Measurements from ENCODE around the gene NKPD1. TPM values are rescaled to one million over a fixed set of nuclear protein-coding genes. Genes with fewer than 3 reads are reported as not detected.

NKPD1 gene
- total RNA-seq, 5 donors from 2014 or later (not counting 1 experiment from before 2014, with no cell fraction given): 0.95 to 1.3 (median 1.2) TPM

DNA sequence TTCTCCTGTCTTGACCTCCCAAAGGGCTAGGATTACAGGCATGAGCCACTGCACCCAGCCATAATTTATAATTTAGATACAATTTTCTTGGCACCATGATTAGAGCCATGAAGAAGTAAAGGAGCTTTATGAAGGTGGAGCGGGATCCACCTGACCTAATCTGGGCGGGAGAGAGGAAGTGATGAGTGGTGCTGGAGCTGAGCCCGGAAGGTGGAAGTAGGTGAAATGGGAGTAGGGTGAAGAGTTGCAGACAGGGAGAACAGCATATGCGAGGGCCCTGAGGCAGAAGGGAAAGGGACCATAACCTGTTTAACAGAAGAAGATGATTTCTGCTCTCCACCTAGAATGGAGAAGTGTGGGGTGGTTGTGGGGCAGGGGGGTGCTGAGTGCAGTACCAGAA, 22.0 kb upstream of the NKPD1 start:
- Histone ChIP-seq H3K4me3 (ENCODE audit: control insufficient read depth in 1 of 2, extremely low read depth in 1 of 2, low read length in 1 of 2) (no peak overlapping the region), H3K4me1 (ENCODE audit: control insufficient read depth in 1 of 2, extremely low read depth in 1 of 2, insufficient read depth in 2 of 2, low read length in 2 of 2) (peaks cover 5 to 34% of the 10 kb centered on the region in 2 experiments), H3K27me3 (replicated peaks in 1 of 2; ENCODE audit: control insufficient read depth in 2 of 2, extremely low read depth in 1 of 2, insufficient read depth in 2 of 2, low read length in 1 of 2) (no peaks in the 10 kb centered on the region), H3K36me3 (ENCODE audit: control insufficient read depth in 2 of 2, extremely low read depth in 1 of 2, insufficient read depth in 1 of 2, low read length in 1 of 2) (peaks cover 5 to 19% of the 10 kb centered on the region in 2 donors), H3K27ac (ENCODE audit: low read length) (no peak overlapping the region), H3K9me3 (no peaks in the 10 kb centered on the region)
- 95% methylated on average over 4 of the region's 4 CpGs for WGBS (ENCODE audit: insufficient coverage)
- ChIA-PET CTCF (interaction anchor here (0.6 to 0.7 kb wide), 5 partner anchors 15 to 416 kb away, joined by 3 to 5 read pairs (median 4); no protein-coding TSS in a partner anchor), POLR2A (no interaction called here)
- ATAC-seq (replicated peaks in 1 of 4): no peak
- H3K9me3 Mint-ChIP-seq: no peaks in the 10 kb centered on the region
- no peak for DNase-seq
- no peaks in the 10 kb centered on the region for H3K27me3 Mint-ChIP-seq
- H3K4me3 Mint-ChIP-seq: no peak overlapping the region
- H3K27ac Mint-ChIP-seq: no peak overlapping the region
- peaks cover 36 to 45% (median 40%) of the 10 kb centered on the region in 3 donors for H3K4me1 Mint-ChIP-seq
- peaks cover 13% of the 10 kb centered on the region for H3K36me3 Mint-ChIP-seq

GRCh38 chr19:45180936-45181335, 20.2 kb upstream of the NKPD1 start:
- ATAC-seq (replicated peaks in 1 of 4): no peak
- H3K27me3 ChIP-seq (replicated peaks in 1 of 2; ENCODE audit: control insufficient read depth in 2 of 2, extremely low read depth in 1 of 2, insufficient read depth in 2 of 2, low read length in 1 of 2): no peaks in the 10 kb centered on the region
- ChIA-PET CTCF (interaction anchor here in 1 of 2 donors (0.6 kb wide), 1 partner anchor 285 kb away, joined by 3 read pairs; no protein-coding TSS in a partner anchor), POLR2A (interaction anchor here in 1 of 2 donors (1.1 kb wide), 1 partner anchor 142 kb away, joined by 3 read pairs; the partner anchor contains the start of gene CLASRP)
- no peak for DNase-seq
- WGBS (ENCODE audit: insufficient coverage): 80% methylated on average over 4 of the region's 7 CpGs
- H3K27ac Mint-ChIP-seq: peak overlapping the region; percentile 37 to 58
- H3K4me1 ChIP-seq (ENCODE audit: control insufficient read depth in 1 of 2, extremely low read depth in 1 of 2, insufficient read depth in 2 of 2, low read length in 2 of 2): peaks cover 5 to 41% of the 10 kb centered on the region in 2 experiments
- H3K9me3 Mint-ChIP-seq: no peaks in the 10 kb centered on the region
- H3K36me3 Mint-ChIP-seq: peaks cover 13% of the 10 kb centered on the region
- no peaks in the 10 kb centered on the region for H3K9me3 ChIP-seq
- no peak overlapping the region for H3K4me3 ChIP-seq (ENCODE audit: control insufficient read depth in 1 of 2, extremely low read depth in 1 of 2, low read length in 1 of 2)
- no peaks in the 10 kb centered on the region for H3K27me3 Mint-ChIP-seq
- peaks cover 35 to 46% (median 43%) of the 10 kb centered on the region in 3 donors for H3K4me1 Mint-ChIP-seq
- H3K4me3 Mint-ChIP-seq: peak overlapping the region; percentile 69 to 74 (median 70)
- H3K36me3 ChIP-seq (ENCODE audit: control insufficient read depth in 2 of 2, extremely low read depth in 1 of 2, insufficient read depth in 1 of 2, low read length in 1 of 2): peaks cover 5 to 19% of the 10 kb centered on the region in 2 donors
- H3K27ac ChIP-seq (ENCODE audit: low read length): no peak overlapping the region

GRCh38 chr19:45179892-45180370, 19.1 kb upstream of the NKPD1 start:
- Histone ChIP-seq H3K4me3 (ENCODE audit: control insufficient read depth in 1 of 2, extremely low read depth in 1 of 2, low read length in 1 of 2) (peak overlapping the region in 1 of 2 donors; percentile 44), H3K9me3 (no peaks in the 10 kb centered on the region), H3K36me3 (ENCODE audit: control insufficient read depth in 2 of 2, extremely low read depth in 1 of 2, insufficient read depth in 1 of 2, low read length in 1 of 2) (peaks cover 5 to 19% of the 10 kb centered on the region in 2 donors), H3K4me1 (ENCODE audit: control insufficient read depth in 1 of 2, extremely low read depth in 1 of 2, insufficient read depth in 2 of 2, low read length in 2 of 2) (peaks cover 5 to 41% of the 10 kb centered on the region in 2 experiments), H3K27ac (ENCODE audit: low read length) (no peak overlapping the region), H3K27me3 (replicated peaks in 1 of 2; ENCODE audit: control insufficient read depth in 2 of 2, extremely low read depth in 1 of 2, insufficient read depth in 2 of 2, low read length in 1 of 2) (no peaks in the 10 kb centered on the region)
- no peak for DNase-seq
- Mint-ChIP-seq H3K9me3 (no peaks in the 10 kb centered on the region), H3K4me3 (peak overlapping the region; percentile 70 to 77 (median 74)), H3K27ac (peak overlapping the region in 1 of 2 donors; percentile 22), H3K27me3 (no peaks in the 10 kb centered on the region), H3K36me3 (peaks cover 13% of the 10 kb centered on the region), H3K4me1 (peaks cover 42 to 51% (median 45%) of the 10 kb centered on the region in 3 donors)
- ChIA-PET CTCF (no interaction called here), POLR2A (no interaction called here)
- ATAC-seq (replicated peaks in 1 of 4): no peak
- WGBS (ENCODE audit: insufficient coverage): no CpG with 5 or more reads among the region's 9 CpGs

GRCh38 chr19:45179072-45179891, 18.5 kb upstream of the NKPD1 start:
- POLR2A ChIA-PET: interaction anchor here in 1 of 2 donors (0.6 kb wide), 1 partner anchor 140 kb away, joined by 3 read pairs; no protein-coding TSS in a partner anchor
- WGBS (ENCODE audit: insufficient coverage): 8% methylated on average over 96 of the region's 97 CpGs
- peaks cover 13% of the 10 kb centered on the region for H3K36me3 Mint-ChIP-seq
- CTCF ChIA-PET: interaction anchor here in 1 of 2 donors (1.2 to 1.5 kb wide), 3 partner anchors 87 to 289 kb away, joined by 4 to 11 read pairs (median 5); partner anchors contain the start of genes CLASRP, PPP1R37 and TOMM40
- no peaks in the 10 kb centered on the region for H3K9me3 Mint-ChIP-seq
- H3K27me3 ChIP-seq (replicated peaks in 1 of 2; ENCODE audit: control insufficient read depth in 2 of 2, extremely low read depth in 1 of 2, insufficient read depth in 2 of 2, low read length in 1 of 2): no peaks in the 10 kb centered on the region
- peak overlapping the region; percentile 76 to 79 for H3K4me3 ChIP-seq (ENCODE audit: control insufficient read depth in 1 of 2, extremely low read depth in 1 of 2, low read length in 1 of 2)
- H3K36me3 ChIP-seq (ENCODE audit: control insufficient read depth in 2 of 2, extremely low read depth in 1 of 2, insufficient read depth in 1 of 2, low read length in 1 of 2): peaks cover 5 to 19% of the 10 kb centered on the region in 2 donors
- peak overlapping the region; percentile 59 for H3K27ac ChIP-seq (ENCODE audit: low read length)
- peak overlapping the region; percentile 81 to 91 (median 87) for H3K4me3 Mint-ChIP-seq
- H3K27ac Mint-ChIP-seq: peak overlapping the region; percentile 91 to 98
- DNase-seq (peak in 32 of 35 experiments; percentile 6 to 58 (median 32)), ATAC-seq (replicated peaks in 1 of 4) (no peak)
- H3K27me3 Mint-ChIP-seq: no peaks in the 10 kb centered on the region
- peaks cover 42 to 49% (median 44%) of the 10 kb centered on the region in 3 donors for H3K4me1 Mint-ChIP-seq
- H3K4me1 ChIP-seq (ENCODE audit: control insufficient read depth in 1 of 2, extremely low read depth in 1 of 2, insufficient read depth in 2 of 2, low read length in 2 of 2): peaks cover 5 to 43% of the 10 kb centered on the region in 2 experiments
- H3K9me3 ChIP-seq: no peaks in the 10 kb centered on the region

DNA sequence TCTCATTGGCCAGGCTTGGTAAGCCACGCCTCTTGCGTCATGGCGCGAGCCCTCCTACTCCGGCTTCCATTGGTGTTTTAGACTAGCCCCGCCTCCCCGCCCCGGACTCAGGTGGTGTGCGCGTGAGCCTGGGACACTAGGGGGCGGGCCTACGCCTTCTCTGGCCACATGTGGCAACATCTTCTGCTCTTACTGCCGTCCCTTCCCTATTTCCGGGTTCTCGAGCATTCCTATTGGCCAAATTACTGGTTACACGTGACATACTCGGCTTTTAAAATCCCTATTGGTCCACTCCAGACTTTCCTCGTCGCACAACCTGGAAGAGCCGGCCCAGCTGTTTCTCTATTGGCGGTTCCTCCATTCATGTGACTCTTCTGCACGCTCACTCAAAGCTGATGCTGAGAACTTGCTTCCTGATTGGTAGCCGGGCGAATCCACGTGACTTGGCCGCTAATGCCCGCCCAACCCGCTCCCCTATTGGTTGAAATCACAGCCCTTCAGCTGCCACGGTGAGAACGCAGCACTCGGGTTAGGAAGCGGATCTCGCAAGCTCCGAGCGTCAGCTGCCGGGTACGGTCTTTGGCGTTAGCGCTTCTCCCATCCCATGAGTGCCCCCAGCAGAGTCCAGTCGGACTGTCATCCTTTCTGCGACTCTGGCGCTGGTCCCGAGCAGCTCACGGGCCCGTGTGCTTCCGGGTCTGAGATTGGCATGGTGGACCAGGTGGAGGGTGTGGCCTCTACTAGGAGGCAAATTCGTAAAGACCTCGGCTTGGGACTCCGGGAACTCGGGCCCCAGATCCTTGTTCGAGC, 17.7 kb upstream of the NKPD1 start, which contains the start of gene BLOC1S3:
Gene BLOC1S3, plus strand, starts transcription at position 523 of the 810 bp plus-strand sequence. CDS start 513 bp downstream, outside the sequence.
- CTCF ChIA-PET: interaction anchor here in 1 of 2 donors (0.6 to 1.5 kb wide), 7 partner anchors 86 to 1397 kb away, joined by 3 to 11 read pairs (median 4); partner anchors contain the start of genes CLASRP, MYPOP, PPP1R37 and TOMM40
- H3K4me1 Mint-ChIP-seq: peaks cover 48 to 53% (median 51%) of the 10 kb centered on the region in 3 donors

More for the DNA sequence above, 17.7 kb upstream of the NKPD1 start, which contains the start of gene BLOC1S3:
- Mint-ChIP-seq H3K4me3 (peak within 1 kb of the TSS; percentile 81 to 91 (median 87)), H3K27me3 (no peaks in the 10 kb centered on the region), H3K27ac (peak within 1 kb of the TSS; percentile 91 to 98), H3K9me3 (no peaks in the 10 kb centered on the region), H3K36me3 (peaks cover 13% of the 10 kb centered on the region)
- peak within 1 kb of the TSS; percentile 78 to 79 for H3K4me3 ChIP-seq (ENCODE audit: control insufficient read depth in 1 of 2, extremely low read depth in 1 of 2, low read length in 1 of 2)
- H3K27ac ChIP-seq (ENCODE audit: low read length): peak within 1 kb of the TSS; percentile 73
- H3K9me3 ChIP-seq: no peaks in the 10 kb centered on the region
- peaks cover 8 to 51% of the 10 kb centered on the region in 2 experiments for H3K4me1 ChIP-seq (ENCODE audit: control insufficient read depth in 1 of 2, extremely low read depth in 1 of 2, insufficient read depth in 2 of 2, low read length in 2 of 2)
- peaks cover 5 to 19% of the 10 kb centered on the region in 2 donors for H3K36me3 ChIP-seq (ENCODE audit: control insufficient read depth in 2 of 2, extremely low read depth in 1 of 2, insufficient read depth in 1 of 2, low read length in 1 of 2)
- DNase-seq (peak; percentile 99 to 100 (median 100)), ATAC-seq (replicated peaks in 1 of 4) (peak; percentile 84 to 91 (median 86))
- no peaks in the 10 kb centered on the region for H3K27me3 ChIP-seq (replicated peaks in 1 of 2; ENCODE audit: control insufficient read depth in 2 of 2, extremely low read depth in 1 of 2, insufficient read depth in 2 of 2, low read length in 1 of 2)
- POLR2A ChIA-PET: interaction anchor here (0.5 to 1.0 kb wide), 4 partner anchors 18 to 178 kb away, joined by 3 read pairs; partner anchors contain the start of gene NKPD1 (in 1 of the 2)
- WGBS (ENCODE audit: insufficient coverage): under 1% methylated on average over 49 of the region's 51 CpGs

All from T-cell (primary cell).